ENCODE measurements around the gene REV3L.

DNA sequence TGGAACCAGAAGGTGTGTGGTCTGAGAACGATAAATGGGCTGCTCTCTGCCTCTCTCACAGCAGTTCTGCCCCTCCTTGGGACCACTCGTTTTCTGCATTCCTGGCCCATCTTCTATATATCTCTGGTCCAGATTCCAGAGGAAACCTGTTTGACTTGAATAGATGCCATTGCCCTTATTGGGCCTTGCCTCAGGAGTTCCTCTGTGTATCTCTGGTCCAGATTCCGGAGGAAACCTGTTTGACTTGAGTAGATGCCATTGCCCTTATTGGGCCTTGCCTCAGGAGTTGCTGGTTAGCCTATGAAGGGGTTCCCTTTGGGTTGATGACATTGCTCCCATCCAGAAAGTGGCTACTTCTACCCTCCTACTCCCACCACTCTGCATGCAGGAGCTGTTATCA, 206.3 kb downstream of the REV3L start:
- TF ChIP-seq, protein P1, sequence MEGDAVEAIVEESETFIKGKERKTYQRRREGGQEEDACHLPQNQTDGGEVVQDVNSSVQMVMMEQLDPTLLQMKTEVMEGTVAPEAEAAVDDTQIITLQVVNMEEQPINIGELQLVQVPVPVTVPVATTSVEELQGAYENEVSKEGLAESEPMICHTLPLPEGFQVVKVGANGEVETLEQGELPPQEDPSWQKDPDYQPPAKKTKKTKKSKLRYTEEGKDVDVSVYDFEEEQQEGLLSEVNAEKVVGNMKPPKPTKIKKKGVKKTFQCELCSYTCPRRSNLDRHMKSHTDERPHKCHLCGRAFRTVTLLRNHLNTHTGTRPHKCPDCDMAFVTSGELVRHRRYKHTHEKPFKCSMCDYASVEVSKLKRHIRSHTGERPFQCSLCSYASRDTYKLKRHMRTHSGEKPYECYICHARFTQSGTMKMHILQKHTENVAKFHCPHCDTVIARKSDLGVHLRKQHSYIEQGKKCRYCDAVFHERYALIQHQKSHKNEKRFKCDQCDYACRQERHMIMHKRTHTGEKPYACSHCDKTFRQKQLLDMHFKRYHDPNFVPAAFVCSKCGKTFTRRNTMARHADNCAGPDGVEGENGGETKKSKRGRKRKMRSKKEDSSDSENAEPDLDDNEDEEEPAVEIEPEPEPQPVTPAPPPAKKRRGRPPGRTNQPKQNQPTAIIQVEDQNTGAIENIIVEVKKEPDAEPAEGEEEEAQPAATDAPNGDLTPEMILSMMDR (IDR thresholded peaks at IDR 0.05): no peak
- no peak for TF ChIP-seq POLR2A (IDR thresholded peaks at IDR 0.05)

Measured in adrenal gland (tissue), 5 donors.